ENCODE results near the gene ERC2.

ERC2 gene

DNA sequence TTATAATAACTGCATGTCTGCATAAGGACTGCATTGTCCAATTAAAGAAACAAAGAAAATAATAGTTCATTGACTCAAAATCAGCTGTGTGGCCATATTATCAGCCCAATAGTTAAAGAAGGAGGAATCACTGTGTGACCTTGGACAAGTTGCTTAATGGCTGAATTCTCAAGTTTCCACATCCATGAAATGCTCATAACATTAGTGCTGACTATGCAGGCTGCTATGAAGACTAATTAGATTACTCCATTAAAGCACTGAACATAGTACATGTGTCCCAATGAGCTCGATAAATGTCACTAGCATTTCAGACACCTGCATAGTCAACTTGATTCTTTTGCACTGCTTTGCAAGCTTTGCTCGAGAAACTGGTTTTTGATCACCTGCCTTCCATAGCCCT lies 870.0 kb downstream of the ERC2 start:
- DNase-seq, result no peak

DNA sequence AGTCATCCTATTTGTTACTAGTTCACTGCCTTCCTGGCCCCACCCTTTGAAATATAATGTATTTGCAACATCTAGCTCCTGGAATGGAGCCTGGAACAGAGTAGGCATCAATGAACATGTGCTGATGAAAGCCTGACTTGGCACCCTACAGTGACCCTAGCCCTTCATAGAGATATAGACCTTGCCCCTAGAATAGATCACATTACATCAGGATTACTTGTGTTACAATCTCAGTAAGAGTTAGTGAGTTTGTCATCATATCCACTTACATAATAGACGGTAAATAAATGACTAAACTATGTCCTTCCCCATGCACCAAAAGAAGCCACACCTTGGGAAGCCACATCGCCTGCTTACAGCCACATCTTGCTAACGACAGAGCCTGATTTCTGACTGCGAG lies 870.6 kb downstream of the ERC2 start:
- DNase-seq, result no peak

DNA sequence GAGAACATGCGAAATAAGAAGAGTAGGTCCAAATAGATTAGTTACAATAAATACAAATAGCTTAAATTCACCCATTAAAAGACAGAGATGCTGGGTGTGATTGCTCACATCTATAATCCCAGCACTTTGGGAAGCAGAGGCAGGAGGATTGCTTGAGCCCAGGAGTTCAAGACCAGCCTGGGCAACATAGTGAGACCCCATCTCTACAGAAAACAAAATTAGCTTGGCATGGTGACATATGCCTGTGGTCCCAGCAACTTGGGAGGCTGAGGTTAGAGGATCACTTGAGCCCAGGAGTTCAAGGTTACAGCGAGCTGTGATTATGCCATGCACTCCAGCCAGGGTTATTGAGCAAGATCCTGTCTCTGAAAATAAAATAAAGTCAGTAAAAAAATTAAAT lies 872.1 kb downstream of the ERC2 start:
- no peak for DNase-seq

DNA sequence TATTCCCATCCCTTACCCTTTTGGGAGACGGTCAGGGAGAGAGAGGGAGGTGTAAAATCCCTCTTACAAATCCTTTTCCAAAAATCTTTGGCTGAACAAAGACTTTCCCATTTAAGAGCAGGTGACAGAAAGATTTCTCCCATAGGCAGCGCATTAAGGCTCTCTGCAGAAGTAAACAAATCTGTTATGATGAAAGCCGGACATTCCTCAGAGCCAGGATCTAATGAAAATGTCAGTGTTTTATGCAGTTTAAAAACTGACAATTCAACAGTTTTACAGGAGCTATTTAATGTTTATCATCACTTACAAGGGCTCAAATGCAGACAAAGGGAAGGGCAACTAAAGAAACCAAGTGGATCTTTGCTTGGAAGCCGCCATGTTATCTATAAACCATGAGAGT lies 872.8 kb downstream of the ERC2 start:
- DNase-seq, result no peak

DNA sequence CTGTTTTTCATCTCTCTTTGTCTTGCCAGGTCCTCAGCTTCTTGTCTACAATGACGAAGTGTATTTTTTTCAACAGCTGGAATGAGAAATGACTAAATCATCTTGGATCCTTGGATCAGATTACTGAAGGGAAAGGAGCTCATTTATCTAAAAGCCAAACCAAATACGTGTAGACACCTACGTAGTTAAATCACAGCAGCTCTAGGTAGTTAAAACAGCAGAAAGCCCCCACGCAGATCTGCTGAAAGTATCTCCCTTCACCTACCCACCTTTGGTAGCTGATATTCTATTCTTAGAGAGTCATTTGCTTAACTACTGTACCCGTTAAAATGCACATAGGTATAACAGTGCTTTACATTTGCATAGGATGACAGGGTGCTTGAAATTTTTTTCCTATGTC lies 875.7 kb downstream of the ERC2 start:
- no peak for DNase-seq

DNA sequence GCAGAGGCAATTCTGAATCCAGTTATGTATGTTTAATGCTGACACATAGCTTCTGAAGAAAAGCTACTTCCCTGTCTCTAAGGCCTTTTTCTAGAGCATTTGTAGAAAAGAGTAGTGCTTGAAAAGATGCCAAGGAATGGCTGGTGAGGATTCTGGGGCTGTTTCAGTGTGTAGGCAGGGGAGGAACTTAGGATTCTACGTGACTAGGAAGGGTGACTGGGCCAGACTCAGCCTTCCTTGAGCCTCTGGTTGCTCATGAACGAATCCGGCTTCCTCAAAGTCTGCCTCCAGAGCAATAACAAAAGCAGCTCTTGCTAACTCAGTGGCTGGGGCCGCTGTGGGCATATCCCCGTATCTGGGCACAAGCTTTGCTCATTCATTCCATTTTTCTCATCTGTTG lies 876.4 kb downstream of the ERC2 start:
- DNase-seq, result no peak

DNA sequence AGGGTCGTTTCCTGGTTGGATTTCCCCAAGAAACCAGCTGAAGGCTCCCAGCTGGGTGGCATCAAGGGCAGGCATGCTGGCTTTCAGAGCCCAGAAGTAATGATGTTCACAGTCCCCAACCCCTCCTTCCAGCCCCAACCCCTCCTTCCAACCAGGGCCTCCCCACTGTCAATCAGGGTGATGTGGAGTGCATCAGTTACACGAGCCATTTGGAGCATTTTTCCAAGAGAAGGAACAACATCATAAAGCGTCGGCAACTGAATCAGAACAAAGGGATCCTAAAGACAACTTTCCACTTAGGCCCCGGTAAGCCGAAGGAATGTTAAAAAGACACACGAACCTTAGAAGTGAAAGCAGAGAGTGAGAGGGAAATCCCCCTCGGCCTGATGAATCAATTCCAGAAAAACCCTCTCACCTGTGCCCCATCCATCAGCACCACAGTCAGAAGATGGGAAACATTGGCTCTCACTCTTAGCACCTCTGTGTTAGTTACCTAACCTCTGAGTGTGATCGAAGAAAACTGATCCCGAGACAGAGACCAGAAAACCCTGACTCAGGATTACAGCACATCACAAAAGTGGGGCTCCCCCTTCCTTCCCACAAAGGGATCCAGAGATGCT lies 880.0 kb downstream of the ERC2 start:
- DNase-seq, result no peak

DNA sequence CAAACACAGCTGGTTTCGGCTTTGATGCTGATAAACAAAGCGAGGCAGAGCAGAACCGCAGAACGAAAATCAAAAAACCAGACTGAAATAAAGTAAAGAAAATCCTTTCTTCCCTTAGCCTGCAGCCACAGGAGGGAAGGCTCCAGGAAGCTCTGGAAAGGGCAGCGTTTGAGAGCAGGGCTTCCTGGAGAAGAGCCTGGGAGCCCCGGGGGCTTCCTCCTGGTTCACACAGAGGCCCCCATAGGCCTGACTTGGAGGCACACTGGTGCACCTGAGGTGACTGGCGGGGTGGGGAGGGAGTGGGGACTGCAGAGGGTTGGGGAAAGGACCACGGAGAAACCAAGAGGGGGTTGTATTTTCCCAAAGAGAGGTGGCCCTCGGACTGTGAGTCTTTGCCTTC lies 882.4 kb downstream of the ERC2 start:
- DNase-seq, result no peak

DNA sequence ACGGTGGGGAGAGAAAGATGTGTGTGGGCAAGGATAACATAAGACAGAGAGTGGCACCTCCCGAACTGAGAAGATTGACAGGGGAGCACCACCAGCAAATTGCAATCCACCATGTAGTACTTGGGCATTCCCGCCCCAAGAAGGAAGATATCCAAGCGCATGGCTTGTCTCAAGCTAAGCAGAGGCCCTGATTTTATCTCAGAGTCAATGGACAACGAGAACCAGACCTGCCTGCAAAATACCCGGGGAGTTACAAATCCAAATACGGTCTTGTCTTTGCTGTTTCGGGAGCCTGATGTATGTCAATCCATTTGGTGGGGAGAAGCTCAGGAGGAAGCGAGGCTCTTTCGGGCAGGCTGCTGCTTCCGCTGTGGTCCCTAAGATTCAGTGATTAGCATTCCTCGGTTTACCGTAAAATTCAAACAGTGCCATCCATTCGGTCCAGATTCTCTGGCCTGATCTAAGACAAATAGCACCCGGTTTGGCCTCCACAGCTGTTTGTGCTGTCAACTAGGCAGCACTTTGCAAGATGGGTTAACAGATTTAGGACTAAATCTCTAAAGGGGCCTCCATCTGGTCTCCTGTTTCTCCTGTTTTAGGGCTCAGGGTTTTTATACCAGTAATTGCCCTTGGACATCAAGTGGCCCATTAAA lies 883.4 kb downstream of the ERC2 start:
- no peak for DNase-seq

DNA sequence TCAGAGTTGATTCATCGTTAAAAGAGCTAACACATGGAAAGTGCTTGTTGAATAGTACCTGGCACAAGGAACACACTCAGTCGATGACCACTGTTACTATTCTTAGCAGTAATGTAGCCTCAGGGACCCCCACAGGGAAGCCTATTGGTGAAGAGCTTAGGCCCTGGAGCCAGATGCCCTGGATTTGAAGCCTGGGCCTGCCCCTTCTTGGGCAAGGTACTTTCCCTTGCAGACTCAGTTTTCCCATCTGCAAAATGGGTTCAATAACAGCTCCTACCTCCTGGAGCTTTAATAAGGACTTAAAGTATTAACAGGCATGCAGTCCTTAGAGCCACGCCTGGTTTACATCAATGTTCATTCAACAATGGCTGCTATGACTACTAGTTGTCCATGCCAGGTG lies 884.2 kb downstream of the ERC2 start:
- DNase-seq, result no peak

DNA sequence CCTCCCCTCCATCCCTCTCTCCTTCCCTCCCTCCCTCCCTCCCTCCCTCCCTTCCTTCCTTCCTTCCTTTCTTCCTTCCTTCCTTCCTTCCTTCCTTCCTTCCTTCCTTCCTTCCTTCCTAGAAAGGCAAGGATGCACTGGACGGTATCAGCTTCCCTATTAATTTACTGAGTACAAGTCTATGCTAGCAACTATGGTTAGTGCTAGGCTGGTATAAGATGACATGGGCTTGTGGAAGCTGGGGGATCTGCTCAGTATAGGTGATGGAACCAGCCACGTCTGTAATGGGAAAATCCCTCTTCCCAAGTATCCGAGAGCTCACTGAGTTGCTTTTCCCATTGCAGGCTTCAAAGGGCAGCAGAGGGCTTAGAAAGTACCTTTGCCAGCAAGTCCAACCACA lies 884.8 kb downstream of the ERC2 start:
- DNase-seq, result no peak

DNA sequence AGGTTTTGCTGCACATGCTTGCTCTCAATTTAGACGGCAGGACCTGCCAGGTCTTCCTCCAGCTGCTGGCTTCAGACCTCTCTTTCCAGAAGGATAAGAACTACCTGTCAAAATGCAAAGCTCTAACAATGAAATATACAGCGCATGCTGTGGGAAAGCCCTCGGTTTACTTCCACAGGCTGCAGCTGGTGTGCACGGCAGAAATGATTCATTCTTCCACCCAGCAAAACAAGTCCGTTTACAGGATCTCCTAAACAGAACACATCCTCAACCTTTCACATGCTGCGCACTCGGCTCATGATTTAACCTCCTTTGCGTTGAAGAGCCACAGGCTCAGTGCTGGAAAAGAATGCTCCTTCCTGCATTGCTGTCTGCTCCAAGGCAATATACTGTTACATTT lies 888.8 kb downstream of the ERC2 start:
- no peak for DNase-seq

DNA sequence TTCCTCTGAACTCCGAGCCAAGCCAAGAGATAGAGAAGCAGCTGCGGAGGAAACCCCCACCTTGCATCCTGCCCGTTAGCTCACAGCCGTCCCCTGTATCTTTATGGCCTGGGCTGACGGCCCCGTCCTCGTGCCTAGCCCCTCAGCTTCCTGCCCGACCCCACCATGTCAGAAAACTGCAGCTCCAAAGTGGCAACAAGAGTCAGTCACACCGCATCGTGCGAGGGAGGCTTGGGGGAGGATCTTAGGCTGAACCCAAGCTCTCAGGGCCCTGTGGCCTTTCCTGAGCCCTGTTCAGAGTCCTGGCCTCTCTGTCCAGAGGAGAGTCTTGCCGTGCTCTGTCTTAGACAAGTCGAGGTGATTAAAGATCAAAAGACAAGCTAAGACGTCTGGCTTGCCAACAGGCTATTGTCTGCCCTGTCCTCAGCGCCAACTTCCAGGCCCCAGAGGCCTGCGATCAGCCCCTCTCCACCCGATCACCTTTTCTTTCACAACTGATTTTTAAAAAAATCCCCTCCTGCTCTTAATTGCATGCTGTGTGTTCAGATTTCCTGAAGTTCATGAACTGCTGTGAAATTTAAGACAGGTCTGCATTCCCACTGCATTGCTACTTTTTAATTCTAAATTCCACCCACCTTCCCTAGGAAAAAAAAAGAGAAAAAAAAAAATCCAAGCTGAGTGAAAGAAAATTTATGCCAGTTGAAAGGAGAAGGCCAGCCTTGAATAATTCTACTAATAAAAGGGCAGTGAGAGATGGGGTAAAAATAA lies 891.5 kb downstream of the ERC2 start:
- no peak for DNase-seq

DNA sequence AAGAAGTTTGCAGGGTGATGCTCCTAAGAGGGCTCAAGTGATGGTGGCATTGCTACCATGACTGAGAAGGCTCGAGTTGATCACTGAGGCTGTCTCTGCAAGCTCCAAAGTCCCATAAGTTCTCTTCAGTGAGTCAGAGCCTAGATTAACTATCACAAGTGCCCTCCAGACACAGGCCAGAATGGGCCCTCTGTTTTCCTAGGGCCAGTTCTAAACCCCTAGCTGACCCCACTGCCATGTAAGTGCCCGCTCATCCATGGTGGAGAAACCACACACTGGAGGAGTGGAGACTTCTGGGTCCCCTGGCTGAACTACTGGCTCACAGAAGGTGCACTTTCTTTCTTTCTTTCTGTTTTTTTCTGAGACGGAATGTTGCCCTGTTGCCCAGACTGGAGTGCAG lies 893.6 kb downstream of the ERC2 start:
- no peak for DNase-seq

DNA sequence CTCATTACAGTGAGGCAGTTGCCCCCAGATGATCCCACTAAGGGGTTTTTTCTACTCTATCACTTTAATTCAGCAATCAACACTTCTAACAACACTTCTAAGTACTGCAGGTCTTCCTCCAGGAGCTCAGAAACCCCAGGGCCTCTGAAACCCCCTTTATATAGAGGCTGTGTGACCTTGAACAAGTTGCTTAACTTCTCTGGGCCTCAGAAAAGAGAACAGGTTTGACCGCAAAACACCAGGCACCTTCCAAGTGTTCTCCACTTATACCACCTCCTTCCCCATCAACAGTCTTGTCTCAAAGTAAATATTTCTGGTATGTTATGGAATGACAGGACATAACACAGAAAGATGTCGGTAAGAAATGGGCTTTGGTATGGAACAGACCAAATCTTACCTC lies 895.5 kb downstream of the ERC2 start:
- DNase-seq, result no peak

DNA sequence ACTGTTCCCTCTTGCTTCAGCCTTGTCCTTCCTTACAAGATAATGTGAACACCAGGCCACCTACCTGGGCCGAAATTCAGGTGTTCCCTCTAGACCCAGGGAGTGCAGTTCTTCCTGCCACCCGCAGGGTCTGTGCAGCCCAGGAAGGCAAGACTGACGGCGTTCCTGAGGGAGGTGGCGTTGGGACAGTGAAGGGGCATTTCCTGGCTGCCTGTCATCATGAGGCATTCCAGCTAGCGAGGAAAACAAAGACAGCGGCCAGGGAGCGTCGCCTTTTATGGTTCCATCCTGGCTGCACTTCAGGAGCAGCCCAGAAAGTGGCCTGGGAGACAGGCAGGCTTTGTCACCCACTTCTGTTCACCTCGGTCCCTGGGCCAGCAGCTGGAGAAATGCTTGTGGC lies 896.4 kb downstream of the ERC2 start:
- DNase-seq, result no peak

DNA sequence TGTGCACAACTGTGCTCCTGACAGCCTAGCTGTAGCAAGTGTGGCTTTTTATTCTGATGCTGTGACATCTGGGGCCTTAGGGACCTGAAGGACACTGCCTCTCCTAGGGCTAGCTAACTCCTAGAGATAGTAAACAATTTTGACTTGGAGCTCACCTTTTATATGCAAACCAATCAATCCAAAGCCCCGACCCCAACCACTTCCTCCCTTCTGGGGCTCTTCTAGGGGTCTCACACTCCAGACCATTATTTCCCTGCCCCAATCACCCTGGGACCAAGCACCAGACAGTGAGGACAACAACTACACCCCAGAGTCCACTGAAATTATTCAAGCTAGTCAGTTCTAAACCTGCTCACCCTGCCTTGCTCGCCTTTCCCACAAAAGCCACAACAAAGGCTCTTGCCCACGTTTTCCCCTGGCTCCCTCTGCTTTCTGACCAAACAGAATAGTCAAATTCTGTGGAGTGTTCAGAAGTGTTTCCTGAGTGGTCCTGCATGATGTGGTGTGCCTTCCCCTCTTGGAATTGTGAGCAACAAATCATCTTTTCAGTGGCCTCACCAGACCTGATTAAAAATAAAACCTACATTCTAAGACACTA lies 897.0 kb downstream of the ERC2 start:
- DNase-seq, result no peak

DNA sequence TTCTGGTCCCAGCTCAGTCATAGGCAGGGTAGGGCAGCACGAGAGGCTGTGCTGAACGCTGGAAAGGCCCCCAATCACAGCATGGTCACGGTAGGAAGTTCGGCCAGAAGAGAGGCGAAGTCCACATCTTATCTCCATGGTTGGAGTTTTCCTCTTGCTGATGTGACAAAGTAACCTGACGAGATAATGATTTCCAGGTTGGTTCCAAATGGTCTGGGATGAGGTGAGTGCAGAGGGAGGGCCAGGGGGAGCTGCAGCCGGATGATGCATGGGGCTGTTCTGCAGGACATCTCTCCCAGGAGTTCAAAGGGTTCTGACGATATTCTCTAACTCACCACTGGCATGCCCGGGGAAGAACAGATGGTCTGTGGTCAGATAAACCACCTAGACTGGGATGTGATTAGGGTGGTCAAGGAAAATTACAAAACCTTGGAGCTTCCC lies 898.0 kb downstream of the ERC2 start:
- no peak for DNase-seq

DNA sequence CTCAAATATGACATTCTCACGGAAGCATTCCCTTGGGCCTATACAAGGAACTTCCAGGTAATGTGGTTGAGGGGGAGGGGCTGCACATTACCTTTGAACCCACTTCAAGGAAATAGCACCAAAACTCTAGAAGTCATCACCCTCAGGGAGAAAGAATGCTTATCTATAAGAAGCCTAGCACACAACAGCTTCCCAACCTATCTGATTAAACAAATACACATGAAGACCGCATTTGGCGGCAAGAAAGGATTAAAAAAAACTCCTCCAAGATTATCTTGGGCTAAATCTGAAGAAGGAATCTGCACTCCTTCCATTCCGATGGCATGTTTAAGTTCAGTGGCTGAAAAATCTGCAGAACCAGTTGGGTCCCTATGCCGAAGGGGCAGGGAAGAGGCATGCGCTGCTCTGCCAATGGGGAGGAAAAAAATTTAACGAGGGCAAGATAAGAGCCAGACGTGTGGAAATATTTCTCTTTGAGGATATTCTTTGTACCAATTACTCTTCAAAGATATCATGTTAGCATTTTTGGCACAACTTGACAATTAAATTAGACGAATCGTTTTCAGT lies 899.2 kb downstream of the ERC2 start:
- no peak for DNase-seq

DNA sequence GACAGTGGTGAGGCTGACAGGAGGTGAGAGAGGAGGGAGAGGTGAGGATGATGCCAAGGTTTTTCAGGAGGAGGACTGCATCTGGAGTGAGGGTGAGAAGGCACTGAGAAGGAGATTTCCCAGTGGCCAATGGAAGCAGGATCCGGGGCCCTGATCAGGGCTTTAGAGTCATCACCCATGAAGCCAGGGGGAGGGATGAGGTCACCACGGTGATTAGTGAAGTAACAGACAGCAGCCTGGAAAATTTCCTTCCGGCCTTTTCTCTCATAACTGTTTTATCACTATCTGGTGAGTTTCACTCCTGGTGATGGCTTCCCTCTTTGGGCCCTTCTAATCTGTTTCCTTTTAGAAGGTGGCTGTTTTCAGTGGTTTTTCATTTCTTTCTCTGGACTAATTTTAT lies 900.7 kb downstream of the ERC2 start:
- no peak for DNase-seq

DNA sequence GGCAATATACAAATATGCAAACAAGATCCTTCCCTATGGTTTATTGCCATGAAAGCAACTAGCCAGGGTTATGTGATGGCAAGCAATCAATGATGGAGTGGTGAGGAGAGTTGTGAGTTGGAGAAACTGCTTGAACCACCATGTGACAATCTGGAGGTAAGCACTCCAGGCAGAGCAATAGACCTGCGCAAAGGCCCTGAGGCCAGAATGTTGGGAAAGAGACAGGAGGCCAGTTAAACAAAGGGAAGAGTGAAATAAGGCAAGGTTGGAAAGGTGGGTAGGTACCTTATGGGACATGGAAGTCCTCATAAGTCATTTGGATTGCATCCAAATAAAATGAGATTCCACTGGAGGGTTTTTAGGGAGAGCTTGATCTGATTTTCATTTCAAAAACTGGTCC lies 901.1 kb downstream of the ERC2 start:
- no peak for DNase-seq

DNA sequence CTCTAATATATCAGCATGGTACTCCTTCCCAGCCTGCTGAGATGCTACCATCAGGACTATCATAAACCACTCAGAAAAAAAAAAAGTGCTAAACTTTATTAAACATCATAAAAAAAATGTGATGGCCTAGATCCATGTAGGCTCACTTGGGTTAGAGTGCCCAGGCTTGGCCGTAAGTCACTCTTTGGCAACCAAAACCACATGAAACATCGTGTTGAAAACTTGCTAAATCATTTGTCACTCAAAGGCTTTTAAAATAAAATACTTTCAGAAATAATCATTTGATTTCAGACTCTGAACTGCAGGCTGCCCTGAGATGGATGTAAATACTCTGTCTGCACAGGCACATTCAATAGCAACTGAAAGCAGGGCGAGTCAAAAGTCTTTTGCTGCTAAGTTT lies 902.7 kb downstream of the ERC2 start:
- DNase-seq, result no peak

DNA sequence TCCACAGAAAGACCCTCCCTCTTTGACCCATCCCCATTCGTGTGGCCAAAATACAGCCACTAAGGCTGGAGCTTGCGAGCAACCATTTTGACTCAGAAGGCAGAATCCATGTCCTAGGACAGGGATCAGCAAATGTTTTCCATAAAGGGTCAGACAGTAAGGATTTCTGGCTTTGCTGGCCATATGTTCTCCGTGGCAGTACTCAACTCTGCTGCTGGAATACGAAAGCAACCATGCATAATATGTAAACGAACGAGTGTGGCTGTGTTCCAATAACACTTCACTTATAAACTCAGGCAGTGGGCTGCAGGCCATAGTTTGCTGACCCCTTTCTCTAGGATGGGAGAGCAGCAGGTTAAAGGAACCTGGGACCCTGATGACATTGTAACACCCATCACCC lies 903.5 kb downstream of the ERC2 start:
- no peak for DNase-seq

DNA sequence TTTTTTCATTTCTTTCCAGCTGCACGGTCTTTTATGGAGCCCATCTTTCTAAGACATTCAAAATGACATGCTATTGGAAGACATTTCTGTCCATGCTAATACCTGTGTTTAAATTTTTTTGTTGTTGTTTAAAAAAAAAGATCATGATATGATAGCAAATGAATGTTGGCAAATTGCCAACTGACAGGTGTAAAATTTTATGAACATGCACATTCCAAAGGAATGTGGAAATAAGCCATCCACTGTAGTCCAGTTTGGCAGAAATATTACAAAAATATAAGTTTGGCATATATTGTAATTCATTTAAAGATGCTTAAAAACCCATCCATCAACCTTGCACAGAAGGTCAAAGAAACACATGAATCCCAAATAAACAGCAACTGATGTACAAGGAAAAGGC lies 905.6 kb downstream of the ERC2 start:
- no peak for DNase-seq

All from NCI-H774 (cell line).